ENCODE measurements around the gene KCNJ4.

KCNJ4 gene

DNA sequence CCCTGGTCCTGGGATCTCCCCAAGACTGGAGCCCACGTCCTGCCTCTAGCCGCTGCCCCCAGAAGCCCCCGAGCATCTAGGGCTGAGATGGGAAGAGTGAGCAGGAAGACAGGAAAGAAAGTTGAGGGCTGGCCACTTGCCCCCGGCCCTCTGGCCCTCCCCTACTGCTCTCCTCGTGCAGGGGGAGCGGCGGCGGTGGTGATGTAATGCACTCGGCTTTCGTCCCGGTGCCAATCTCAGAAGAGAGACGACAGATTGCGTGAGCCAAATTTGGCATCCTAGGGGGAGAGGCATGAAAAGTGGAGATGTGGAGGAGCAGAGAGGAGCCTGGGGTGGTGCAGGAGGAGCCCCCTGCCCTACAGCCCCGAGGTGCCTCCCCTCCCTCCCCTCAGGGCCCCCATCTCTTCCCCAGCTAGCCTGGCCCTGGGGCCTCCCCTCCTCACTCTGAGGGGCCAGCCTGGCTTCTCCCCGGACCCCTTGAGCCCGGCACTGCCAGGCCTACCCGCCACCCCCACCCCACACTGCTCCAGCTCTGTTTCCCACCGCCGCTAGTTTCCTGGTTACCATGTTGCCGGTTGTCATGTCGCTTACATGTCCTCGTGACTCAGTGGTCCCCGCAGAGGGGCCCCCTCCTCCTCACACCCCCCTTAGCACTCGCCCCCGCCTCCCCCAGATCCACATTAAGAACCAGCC, 2.5 kb downstream of the KCNJ4 start:
- DNase-seq = peak; percentile 20

DNA sequence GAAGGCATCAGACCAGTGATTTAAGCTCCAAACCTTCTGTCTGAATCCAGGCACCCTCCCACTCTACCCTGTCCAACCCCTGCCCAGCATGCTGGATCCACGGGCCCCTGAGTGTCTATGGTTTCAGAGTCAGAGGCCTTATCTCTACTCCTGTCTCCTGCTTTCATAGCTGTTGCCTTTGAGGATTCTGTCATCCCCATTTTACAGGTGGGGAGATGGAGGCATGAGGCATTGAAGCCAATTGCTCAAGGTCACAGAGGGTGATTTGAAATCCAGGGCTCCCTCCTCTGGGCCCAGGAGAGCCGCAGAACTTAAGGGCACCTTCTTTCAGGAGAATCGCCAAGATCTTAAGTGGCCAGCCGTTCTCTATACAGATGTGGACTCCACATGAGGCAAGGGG, 3.1 kb downstream of the KCNJ4 start:
- no peak for DNase-seq

DNA sequence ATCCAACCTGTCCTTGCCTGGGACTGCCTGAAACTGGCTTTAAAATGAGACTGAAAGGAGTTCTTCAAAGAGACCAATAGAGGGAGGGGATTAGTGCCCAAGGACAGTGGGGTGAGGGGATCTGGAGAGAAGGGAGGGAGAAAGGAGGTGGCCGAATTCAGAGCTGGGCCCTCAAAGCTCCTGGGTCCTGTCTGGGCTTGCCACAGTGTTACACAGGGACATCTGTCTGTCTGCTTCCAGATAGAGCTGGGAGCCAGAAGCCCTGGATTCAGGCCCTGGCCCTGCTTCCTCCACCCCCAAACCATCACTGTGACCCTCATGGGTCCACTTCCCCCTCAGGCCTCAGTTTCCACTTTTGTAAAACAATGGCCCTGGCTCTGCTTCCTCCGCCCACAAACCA, 3.6 kb downstream of the KCNJ4 start:
- DNase-seq = no peak

DNA sequence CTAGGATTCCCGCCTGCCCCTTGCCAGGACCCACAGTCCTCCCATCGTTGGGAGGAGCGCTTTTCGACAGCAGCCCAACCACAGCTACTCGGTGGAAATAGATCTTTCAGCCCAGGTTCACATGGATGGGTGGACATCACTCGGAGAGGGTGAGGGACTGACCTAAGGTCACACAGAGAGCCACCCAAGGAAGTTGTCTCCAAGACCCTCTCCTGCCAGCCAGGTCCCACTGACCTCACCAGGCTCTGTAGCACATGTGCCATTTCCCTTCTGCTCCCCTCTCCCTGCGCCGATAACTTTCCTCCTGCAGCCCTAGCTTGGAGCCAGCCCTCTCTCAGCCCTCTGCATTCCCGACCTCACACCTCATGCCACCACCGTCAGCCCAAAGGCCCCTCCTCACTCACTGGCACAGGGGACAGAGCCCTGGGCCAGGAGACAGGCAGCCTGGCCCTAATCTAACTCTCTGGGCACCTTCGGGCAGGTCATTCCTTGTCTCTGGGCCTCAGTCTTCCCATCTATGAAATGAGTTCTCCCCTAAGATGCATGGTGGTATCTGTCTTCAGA, 4.7 kb downstream of the KCNJ4 start:
- no peak for DNase-seq

DNA sequence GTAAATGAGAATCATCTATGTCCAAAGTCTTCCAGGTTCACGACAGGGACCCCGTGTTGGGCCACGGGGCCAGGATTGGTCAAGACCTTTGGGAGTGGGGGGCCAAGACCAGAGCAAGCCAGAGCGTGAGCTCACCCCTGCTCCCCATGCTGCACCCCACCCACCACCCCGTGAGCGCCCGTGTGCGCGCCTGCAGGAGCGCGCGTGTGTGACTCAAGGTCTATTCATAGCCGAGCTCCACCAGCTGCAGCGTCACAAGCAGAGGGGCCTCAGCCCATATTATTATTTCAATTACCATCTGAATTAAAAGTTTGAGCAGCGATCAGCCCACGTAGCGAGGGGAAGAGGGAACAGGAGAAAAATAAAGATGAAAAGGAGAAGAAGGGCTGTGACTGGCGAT, 5.2 kb downstream of the KCNJ4 start:
- DNase-seq = no peak

DNA sequence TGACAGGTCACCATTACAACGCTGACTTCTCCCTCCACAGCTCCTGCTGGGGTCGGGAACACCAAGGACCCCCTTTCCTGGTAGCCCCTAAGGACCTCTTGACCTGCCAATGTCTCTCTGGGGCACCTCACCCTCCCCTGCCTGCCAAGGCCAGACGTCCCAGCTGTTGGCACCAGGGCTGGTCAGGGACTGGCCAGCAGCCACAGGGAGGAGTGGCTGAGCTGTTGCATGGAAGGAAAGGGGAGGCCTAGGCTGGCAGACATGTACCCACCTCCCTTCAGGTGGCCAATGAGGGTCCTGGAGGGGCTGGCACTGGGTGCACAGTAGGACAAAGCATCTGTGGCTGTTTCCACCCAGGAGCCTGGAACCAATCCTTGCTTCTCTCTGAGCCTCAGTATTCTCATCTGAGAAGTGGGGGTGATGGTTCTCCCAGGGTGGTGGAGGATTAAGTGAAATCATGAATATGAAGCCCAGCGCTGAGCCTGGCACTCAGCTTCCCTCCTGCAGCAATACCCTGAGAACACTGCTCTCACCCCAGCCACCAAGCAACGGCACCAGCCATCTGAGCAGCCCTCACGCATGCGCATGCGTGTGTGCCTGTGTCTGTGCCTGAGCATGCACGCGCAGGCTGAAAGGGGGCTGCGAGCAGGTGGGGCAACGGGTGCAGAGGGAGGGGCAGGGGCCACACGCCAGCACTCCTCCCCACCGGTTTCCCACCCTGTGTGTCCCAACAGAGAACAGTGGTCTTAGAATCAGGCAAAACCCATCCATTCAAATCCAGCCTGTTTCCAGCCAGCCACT, 5.9 kb downstream of the KCNJ4 start:
- DNase-seq = no peak

DNA sequence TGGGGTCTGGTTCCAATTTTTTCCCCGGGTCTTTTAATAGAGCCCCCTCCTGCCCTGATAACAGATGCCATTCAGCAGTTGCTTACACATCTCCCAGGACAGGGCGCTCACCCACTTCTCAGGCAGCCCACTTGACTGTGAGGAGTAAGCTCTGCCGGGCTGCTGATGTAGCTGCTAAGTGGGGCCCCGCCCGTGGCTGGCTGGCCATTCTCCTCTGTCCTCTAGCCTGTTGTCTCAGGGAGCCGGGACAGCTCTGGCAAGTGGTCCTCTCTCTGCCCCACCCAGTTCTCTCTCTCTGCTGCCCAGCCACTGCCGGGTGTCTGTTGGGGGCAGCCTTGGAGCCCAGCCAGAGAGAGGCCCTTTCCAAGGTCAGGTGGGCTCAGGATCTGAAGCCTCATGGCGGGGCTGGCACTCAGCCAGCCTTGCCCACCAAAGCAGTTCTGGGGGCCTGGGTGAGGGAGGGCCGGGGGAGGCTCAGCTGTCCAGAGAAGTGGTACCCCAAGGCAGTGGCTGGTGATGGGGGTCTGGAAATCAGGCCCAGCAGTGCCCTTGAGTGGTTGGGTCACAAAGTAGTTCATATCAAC, 8.9 kb downstream of the KCNJ4 start:
- DNase-seq = no peak

DNA sequence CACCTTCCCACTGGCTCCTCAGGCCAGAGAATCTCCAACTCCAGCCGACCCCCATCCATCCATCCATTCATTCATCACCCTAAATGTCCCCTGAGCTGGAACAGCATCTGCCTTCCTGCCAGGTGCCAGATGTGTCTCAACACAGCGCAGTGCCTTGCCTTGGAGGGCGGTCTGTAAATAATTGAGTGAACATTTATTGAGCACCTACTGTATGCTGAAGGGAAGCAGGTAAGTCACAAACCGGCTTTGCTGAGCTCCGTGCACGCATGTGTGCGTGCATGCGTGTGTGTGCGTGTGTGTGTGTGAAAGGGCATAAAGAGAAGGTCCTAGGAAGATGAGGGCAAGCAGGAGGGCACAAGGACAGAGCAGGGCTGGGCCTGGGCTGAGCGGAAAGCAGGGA, 10.2 kb downstream of the KCNJ4 start:
- no peak for DNase-seq

DNA sequence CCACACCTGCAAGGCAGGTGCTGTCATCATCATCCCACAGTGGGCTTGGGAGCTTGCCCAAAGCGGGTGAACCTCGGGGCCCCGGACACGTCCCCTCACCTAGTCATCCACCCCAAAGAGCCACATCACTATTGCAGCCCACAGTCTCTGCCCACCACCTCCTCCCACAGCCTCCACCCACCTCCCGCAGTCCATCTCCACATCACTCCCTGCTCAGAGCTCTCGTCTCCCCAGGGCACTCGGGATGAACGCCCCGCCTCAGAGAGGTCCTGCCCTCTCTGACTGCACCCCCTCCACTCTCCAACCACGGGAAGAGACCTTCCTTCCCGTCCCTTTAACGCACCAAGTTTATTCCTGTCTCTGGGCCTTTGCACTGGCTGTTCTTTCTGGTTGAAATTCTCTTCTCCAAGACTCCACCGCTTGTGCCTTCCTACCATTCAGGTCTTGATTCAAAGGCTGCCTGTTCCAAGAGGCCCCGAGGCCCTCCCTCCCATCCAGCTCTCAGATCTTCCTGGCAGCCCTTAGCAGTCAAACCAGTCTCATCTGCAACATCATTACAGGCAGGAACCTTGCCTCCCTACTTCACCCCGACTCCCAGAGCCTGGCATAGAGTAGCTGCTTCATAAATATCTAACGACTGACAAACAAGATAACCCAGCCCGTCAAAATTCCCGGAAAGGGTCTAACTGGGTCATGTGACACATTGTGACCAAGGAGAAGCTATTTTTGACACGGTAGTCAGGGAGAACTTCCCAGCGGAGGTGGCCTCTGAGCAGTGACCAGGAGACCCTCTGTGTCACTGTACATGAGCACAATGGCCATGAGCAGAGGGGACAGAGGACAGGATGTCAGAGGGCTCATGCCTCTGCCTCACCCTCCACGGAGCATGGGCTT, 11.1 kb downstream of the KCNJ4 start:
- DNase-seq = no peak

DNA sequence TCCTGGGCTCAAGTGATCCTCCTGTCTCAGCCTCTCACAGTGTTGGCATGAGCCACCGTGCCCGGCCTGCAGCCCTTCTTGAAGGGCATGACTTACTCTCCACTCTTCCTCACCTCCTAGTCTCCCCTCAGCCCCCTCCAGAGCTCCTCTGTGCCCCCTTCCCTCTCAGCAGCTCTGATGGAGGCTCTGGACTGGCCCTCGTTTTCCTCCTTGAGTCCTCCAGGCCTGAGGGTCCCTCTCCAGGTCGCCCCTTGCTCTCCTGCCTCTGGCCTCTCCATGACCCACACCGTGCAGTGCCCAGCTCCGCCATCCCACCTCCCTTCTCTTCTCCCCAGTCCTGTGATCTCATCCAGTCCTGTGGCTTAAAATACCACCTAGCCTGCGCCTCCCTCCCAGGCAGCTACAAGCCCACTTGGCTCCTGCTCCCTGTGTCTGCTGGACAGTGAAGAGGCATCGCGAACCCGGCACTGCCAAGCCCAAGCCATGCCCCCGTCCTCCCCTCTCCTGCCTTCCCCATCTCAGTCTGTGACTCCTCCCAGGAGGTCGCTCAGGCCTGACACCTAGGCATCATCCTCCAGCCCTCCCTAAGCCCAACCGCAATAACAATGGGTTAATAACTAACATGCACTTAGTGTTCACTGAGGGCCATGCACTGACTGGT, 11.9 kb downstream of the KCNJ4 start:
- DNase-seq = no peak

DNA sequence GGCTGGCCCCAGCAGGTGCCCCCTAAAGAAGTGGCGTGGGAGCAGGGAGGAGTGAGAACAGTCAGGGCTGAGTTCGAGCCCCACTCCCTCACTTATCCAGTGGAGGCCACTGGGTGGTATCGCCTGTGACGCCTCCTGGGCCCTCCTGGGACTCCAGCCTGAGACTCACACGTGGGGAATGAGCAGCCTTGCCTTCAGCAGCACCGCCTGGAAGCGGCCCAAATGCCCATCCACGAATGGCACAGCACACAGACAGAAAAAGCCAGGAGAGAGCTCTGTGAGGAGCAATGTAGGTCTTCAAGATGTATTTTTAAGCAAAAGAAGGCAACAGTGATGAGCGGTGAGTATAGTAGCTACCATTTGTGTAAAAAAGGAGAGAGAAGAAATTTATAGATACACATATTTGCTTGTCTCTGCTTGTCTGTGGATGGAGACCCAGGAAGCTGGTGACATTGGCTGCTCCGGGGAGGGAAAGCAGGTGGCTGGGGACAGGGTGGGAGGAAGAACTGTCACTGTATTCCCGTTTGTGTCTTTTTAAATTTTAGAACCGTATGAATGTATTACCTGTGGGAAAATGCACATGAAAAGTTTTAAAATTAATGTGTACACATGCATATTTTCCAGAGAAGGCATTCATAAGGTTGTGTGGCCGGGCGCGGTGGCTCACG, 13.2 kb downstream of the KCNJ4 start:
- DNase-seq = no peak

DNA sequence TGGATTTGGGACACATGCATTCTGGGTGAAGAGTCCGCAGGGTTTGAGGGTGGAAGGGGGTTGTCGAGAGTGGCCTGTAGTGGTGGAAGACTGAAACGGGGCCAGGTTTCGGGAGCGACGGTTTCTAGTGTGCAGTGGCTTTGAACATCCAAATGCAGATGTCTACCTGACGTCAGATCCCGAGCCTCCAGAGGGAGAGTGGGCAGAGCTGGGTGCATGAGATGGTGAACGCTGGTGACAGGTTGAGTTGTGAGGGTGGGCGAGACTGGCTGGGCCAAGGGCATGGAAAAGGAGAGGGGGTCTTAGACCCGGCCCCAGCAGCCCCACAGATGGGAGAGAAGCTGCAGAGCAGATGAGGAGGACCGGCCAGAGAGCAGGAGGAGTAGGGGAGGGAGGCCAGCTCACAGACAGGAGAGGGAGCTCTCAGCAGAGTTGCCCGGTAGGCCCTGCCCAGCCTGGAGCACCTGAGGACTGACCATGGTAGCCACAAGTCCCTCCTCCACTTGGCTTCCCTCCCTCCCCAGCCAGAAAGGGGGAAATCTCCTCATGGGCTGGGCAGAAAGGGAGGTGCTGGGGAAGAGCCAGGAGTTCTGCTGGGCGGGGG, 14.2 kb downstream of the KCNJ4 start:
- no peak for DNase-seq

DNA sequence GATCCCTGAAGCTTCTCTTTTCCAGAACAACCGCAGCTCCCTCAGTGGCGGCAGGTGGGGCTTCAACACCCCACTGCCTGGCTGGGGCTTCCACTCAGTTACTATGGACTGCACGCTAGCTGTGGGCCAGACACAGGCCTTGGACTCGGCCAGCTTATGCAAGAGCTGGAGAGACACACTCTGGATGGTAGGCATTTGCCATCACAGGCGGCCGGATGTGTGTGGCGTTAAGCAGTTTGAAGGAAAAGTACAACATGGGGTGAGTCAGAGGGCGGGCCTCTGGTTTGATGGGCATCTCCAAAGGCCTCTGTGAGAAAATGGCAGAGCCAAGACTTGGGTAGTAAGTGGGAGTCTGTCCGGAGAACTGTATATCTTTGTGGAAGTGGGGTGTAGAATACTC, 17.6 kb downstream of the KCNJ4 start:
- no peak for DNase-seq

DNA sequence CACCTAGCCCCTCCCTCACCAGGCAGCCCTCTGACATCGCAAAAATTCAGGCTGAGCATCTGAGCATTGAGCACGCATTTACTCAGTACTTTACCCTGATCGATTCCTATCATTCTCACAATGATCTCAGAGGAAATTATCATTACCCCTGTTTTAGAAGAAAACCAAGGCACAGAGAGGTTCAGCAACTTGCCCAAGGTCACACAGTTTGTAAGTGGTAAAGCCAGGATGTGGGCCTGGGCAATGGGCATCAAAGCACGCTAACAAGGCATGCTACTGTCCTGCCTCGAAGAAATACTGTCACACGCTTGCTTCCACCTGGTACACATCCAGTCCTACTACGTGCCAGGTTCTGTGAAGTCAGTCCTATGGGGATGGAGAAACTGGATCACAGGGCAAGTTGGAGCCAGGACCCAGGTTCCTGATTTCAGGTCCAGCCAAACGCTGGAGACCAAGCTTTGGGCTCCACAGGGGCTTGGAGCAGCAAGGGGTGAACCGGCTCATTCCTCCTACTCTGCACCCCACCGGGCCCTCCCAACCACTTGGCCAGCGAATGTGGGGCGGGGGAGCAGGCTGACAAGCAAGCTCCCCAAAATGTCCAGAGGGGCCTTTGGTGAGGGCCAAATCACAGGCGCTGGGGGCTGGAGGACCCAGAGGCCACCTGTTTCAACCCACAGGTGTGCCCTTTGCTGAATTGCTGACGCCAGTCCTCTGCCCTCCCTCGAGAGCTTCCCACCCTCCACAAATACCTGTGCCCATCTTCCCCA, 18.2 kb downstream of the KCNJ4 start:
- DNase-seq = no peak

DNA sequence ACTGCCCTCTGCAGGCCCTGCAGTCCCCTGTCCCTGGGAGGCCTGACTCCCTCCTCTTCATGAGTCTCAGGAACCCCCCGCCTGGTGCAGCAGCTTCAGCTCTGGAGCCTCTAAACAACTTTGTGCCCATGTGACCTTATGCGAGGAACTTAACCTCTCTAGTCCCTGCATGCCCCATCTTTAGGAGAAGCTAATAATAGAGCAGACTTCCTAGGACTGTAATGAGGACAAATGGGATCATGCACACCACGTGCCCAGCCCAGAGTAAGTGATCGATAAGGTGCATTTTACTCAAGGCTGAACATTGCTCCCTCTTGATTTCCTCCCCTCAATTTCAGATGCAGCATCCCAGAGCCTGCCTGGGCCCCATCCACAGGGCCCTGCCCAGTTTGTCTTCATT, 19.0 kb downstream of the KCNJ4 start:
- DNase-seq = no peak

DNA sequence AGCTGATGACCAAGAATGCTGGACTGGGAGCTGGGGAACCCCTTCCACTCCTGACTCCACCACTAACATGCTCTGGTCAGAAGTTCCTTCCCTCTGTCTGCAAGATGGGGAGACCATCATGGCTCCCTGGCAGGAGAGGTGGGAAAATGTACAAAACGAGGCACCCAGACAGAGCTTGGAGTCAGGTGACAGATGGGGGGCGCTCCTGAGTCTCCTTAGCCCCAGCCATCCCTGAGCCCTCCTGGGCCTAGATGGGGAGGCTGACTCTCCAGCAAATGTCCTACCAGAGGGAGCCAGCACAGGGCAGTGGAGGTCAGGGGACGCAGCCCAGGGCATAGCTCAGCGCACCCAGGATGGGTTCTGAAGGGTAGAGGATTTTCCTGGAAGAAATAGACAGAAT, 20.0 kb downstream of the KCNJ4 start:
- DNase-seq = no peak

DNA sequence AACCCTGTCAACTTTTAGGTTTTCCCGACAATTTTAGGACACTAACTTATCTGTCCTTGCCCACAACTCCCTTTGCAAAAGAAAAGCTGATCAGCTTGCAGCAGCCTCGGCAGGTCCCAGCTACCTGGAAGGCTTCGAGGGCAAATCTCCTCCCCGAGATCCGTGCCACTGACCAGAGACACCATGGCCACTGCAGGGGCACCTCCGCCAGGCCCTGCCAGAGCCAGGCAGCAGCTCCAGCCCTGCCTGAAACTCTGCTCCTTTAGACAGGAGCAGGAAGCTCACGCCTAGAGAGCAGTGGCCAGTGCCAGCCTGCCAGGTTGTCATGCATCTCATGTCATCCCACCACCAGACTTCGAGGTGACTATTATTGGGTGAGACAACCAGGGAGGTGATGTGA, 21.1 kb downstream of the KCNJ4 start:
- no peak for DNase-seq

DNA sequence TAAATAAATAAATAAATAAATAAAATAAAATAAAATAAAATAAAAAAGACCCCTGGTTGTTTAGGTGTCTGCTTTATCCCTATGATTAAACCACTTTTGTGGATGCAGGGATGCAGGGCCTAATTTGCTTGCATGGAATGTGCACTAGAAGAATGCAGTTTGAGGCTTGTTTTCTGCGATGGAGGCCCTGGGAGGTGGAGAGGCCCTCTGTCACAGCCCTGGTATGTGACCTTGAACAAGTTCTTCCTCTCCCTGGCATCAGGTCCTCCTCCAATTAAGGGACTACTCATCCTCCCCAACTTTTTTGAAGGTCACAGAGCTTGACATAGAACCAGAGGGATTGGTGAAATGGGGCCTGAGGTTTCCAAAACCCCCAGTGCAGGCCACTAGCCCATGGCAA, 22.7 kb downstream of the KCNJ4 start:
- peak; percentile 15 for DNase-seq

DNA sequence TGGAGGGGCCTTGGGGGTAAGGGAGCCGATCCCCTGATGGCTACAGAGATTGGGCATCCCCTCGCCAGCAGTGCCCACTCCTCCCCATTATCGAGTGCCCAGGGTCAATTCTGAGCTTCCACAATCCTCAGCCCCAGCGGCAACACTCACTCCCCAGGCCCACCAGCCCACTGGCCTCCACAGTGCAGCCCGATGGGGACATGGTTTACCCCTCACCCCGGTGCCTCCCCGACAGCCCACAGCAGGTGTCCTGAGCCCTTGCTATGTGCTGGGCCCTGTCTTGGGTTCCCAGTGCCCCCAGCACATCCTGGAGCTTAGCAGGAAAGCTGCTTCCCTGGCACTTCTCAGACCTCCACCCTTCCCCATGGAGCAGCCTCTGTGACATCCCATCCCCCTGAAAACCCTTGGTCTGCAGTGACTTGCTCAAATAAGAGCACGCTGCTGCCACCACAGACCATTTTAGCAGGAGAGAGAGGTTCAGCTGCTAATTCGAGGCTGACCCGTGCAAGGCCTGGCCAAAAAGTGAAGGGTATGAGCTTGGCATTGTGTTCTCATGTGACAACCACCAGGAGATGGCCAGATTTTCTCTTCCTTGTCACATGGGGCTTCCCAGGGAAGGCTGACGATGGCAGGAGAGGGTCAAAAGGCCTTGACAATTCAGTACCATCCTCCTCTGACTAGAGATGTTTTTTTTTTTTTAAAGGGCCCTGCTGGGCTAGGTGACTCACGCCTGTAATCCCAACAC, 23.6 kb downstream of the KCNJ4 start:
- DNase-seq = no peak

All from fibroblast of skin of right quadriceps (primary cell).